Measurements from ENCODE around the gene GLO1. TPM values are rescaled to one million over a fixed set of nuclear protein-coding genes. Genes with fewer than 3 reads are reported as not detected.

The GLO1 gene
- total RNA-seq, 4 donors from 2014 or later: 86.3 to 138 (median 116) TPM

DNA sequence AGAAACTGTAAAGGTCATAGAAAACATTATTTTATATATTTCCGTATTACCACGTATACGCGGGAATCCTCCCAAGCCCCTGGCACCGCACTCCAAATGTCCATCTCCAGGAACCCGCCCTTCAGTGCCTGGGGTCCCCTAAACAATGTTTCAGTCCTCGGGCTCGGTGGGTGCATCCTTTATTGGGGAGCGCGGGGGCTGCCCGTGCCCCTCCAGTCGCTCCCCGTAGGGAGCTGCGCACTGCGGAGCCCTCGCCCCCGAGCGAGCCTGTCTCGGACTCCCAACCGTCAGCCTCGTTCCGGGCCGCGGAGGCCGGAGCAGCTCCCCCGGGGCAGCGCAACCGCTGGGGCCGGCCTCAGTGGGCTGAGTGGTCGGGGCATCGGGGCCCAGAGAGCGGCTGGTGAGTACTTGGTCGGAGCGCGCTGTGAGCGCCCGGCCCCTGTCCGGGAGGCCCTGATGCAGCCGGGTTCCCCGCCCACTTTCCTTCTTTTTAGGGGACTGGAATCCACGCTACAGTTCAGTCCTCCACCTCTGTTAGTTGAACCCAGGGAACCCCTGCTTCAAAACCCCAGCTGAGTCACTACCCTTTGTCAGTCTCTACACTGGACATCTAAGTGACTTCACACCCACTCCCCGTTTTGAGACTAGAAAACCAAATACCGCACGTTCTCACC is 12.2 kb upstream of the GLO1 start, which contains the start of gene DNAH8:
Gene DNAH8, plus strand, starts transcription at position 296 of the 674 bp plus-strand sequence. CDS start 7,499 bp downstream, outside the sequence.
- ATAC-seq: no peak
- in situ Hi-C loops (cut with MboI; ENCODE audit: low sequenced_read_pairs in 4 of 4): no loop called here
- H3K36me3 ChIP-seq: no peaks in the 10 kb centered on the region

GRCh38 chr6:38714239-38715015 is 11.5 kb upstream of the GLO1 start:
- Histone ChIP-seq H3K27ac (no peak overlapping the region), H3K4me3 (no peak overlapping the region), H3K4me1 (peaks cover 4 to 7% of the 10 kb centered on the region in 2 donors), H3K9me3 (no peaks in the 10 kb centered on the region), H3K27me3 (peaks cover 40 to 48% (median 46%) of the 10 kb centered on the region in 3 donors), H3K36me3 (no peaks in the 10 kb centered on the region)
- no peak for ATAC-seq
- TF ChIP-seq CTCF (IDR thresholded peaks at IDR 0.05 in 4 of 5, conservative IDR thresholded peaks at IDR 0.05 in 1 of 5) (no peak), POLR2A (IDR thresholded peaks at IDR 0.05) (no peak)
- no peak for DNase-seq
- in situ Hi-C loops (cut with MboI; ENCODE audit: low sequenced_read_pairs in 4 of 4): no loop called here
- intact Hi-C loops (cut with DNase I; ENCODE audit: low total_unique reads): no loop called here

More for the DNA sequence above, 12.2 kb upstream of the GLO1 start, which contains the start of gene DNAH8:
- Histone ChIP-seq H3K27ac (no peak within 1 kb of the TSS), H3K4me1 (peaks cover 4 to 7% of the 10 kb centered on the region in 2 donors), H3K4me3 (peak within 1 kb of the TSS in 3 of 4 donors; percentile 33 to 48 (median 36)), H3K9me3 (no peaks in the 10 kb centered on the region), H3K27me3 (peaks cover 44 to 49% (median 48%) of the 10 kb centered on the region in 3 donors)
- intact Hi-C loops (cut with DNase I; ENCODE audit: low total_unique reads): no loop called here
- DNase-seq: no peak
- TF ChIP-seq CTCF (IDR thresholded peaks at IDR 0.05 in 4 of 5, conservative IDR thresholded peaks at IDR 0.05 in 1 of 5) (no peak), POLR2A (IDR thresholded peaks at IDR 0.05) (no peak)

- Histone ChIP-seq H3K4me3 (no peak overlapping the region), H3K4me1 (peaks cover 4 to 7% of the 10 kb centered on the region in 2 donors), H3K27me3 (peaks cover 39 to 46% (median 43%) of the 10 kb centered on the region in 3 donors), H3K27ac (no peak overlapping the region), H3K36me3 (no peaks in the 10 kb centered on the region), H3K9me3 (no peaks in the 10 kb centered on the region)
- intact Hi-C loops (cut with DNase I; ENCODE audit: low total_unique reads) (no loop called here), in situ Hi-C loops (cut with MboI; ENCODE audit: low sequenced_read_pairs in 4 of 4) (no loop called here)
- no peak for TF ChIP-seq CTCF (IDR thresholded peaks at IDR 0.05 in 4 of 5, conservative IDR thresholded peaks at IDR 0.05 in 1 of 5)
- TF ChIP-seq POLR2A (IDR thresholded peaks at IDR 0.05): no peak
- no peak for DNase-seq
- no peak for ATAC-seq
These were observed 10.9 kb upstream of the GLO1 start for GRCh38 chr6:38713812-38714211.

- in situ Hi-C loops (cut with MboI; ENCODE audit: low sequenced_read_pairs in 4 of 4) (no loop called here), intact Hi-C loops (cut with DNase I; ENCODE audit: low total_unique reads) (no loop called here)
- Histone ChIP-seq H3K27me3 (peaks cover 0 to 7% (median 5%) of the 10 kb centered on the region in 3 donors), H3K4me1 (no peaks in the 10 kb centered on the region), H3K9me3 (no peaks in the 10 kb centered on the region), H3K4me3 (no peak overlapping the region), H3K36me3 (no peaks in the 10 kb centered on the region), H3K27ac (no peak overlapping the region)
- no peak for TF ChIP-seq POLR2A (IDR thresholded peaks at IDR 0.05)
- TF ChIP-seq CTCF (IDR thresholded peaks at IDR 0.05 in 4 of 5, conservative IDR thresholded peaks at IDR 0.05 in 1 of 5): no peak
- ATAC-seq (no peak), DNase-seq (no peak)
These were observed 5.6 kb upstream of the GLO1 start for GRCh38 chr6:38708496-38708895.
